ENCODE measurements around the gene WWTR1. TPM values are rescaled to one million over a fixed set of nuclear protein-coding genes. Genes with fewer than 3 reads are reported as not detected.

The WWTR1 gene
- total RNA-seq, 1 donor from 2014 or later: 3.4 TPM

DNA sequence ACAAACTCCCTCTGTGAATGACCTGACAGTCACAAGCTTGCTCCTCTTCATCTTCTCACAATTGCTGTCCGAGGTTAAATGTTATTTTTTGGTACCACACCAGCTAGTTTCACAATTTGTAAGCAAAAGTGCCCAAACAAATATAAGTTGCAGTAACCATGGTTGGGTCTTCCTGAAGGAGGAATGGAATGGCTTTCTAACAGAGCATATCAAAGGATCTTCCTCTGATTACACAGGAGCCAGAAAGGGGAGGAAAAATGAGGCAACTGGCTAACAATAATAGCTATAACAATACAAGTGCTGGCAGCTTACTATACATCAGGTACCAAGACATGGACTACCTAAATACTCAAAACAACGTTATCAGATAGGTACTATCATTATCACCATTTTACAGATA lies 90.4 kb downstream of the WWTR1 start:
- no peak for FAIRE-seq
- H3K27me3 ChIP-seq (ENCODE audit: control insufficient read depth, insufficient read depth, low read length): no peaks in the 10 kb centered on the region
- no peak overlapping the region for H3K4me3 ChIP-seq (ENCODE audit: low read depth, low read length)
- no peak for DNase-seq (ENCODE audit: low read depth)
- H3K36me3 ChIP-seq (ENCODE audit: control insufficient read depth, insufficient read depth, low read length): no peaks in the 10 kb centered on the region
- TF ChIP-seq, protein P1, sequence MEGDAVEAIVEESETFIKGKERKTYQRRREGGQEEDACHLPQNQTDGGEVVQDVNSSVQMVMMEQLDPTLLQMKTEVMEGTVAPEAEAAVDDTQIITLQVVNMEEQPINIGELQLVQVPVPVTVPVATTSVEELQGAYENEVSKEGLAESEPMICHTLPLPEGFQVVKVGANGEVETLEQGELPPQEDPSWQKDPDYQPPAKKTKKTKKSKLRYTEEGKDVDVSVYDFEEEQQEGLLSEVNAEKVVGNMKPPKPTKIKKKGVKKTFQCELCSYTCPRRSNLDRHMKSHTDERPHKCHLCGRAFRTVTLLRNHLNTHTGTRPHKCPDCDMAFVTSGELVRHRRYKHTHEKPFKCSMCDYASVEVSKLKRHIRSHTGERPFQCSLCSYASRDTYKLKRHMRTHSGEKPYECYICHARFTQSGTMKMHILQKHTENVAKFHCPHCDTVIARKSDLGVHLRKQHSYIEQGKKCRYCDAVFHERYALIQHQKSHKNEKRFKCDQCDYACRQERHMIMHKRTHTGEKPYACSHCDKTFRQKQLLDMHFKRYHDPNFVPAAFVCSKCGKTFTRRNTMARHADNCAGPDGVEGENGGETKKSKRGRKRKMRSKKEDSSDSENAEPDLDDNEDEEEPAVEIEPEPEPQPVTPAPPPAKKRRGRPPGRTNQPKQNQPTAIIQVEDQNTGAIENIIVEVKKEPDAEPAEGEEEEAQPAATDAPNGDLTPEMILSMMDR (IDR thresholded peaks at IDR 0.05; ENCODE audit: insufficient read depth, low read length, severe bottlenecking): no peak

DNA sequence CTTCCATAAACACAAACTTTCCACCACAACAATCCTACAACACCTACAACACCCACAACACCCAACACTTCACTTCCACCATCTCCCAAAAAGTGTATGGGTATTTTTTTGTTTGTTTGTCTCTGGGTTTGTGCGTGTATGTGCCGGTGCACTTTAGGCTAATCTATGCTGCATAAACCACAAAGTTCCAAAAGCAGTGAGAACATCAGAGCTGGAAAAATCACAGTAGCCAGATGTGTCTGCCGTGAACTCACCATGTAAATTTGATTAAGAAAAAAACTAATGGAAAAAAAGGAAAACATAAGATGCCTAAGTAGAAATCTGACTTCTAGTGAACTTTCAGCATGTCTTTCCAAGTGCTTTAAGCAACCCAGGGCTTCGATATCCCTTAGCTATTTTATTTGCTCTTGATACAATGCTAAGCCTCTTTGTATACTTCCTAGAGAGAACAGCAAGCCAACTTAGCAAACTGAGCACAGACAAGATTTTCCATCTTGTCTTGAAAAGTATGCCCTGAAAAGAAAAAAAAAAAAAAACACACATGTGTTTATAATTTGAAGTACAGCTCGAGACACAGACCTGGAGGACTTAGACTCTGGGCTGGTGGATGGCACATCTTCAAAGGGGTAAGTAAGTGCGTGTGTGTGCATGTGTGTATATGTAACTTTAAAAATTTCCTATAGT lies 91.4 kb downstream of the WWTR1 start:
- Histone ChIP-seq H3K27me3 (ENCODE audit: control insufficient read depth, insufficient read depth, low read length) (no peaks in the 10 kb centered on the region), H3K4me3 (ENCODE audit: low read depth, low read length) (no peak overlapping the region), H3K36me3 (ENCODE audit: control insufficient read depth, insufficient read depth, low read length) (no peaks in the 10 kb centered on the region)
- no peak for DNase-seq (ENCODE audit: low read depth)
- TF ChIP-seq, protein P1 (IDR thresholded peaks at IDR 0.05; ENCODE audit: insufficient read depth, low read length, severe bottlenecking): no peak
- no peak for FAIRE-seq

DNA sequence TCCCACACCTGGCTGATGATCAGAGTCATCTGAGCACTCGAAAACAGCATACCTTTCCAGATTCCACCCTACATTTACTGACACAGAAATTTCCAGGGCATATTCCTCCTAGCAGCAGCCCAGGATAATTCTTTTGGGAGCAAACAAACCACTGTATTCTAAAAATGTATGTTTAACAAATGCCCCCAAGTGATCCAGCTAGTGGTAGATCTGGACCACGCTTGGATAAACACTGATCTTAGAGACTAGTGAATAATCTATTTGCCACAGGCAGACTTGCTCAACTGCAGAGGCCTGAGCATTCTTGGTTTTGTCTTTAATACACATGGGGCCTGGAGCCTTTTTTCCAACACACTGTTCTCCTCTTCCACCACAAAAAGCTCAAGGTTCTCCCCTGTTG lies 93.7 kb downstream of the WWTR1 start:
- Histone ChIP-seq H3K27me3 (ENCODE audit: control insufficient read depth, insufficient read depth, low read length) (no peaks in the 10 kb centered on the region), H3K36me3 (ENCODE audit: control insufficient read depth, insufficient read depth, low read length) (no peaks in the 10 kb centered on the region), H3K4me3 (ENCODE audit: low read depth, low read length) (no peak overlapping the region)
- FAIRE-seq: no peak
- TF ChIP-seq, protein P1 (IDR thresholded peaks at IDR 0.05; ENCODE audit: insufficient read depth, low read length, severe bottlenecking): no peak
- no peak for DNase-seq (ENCODE audit: low read depth)

DNA sequence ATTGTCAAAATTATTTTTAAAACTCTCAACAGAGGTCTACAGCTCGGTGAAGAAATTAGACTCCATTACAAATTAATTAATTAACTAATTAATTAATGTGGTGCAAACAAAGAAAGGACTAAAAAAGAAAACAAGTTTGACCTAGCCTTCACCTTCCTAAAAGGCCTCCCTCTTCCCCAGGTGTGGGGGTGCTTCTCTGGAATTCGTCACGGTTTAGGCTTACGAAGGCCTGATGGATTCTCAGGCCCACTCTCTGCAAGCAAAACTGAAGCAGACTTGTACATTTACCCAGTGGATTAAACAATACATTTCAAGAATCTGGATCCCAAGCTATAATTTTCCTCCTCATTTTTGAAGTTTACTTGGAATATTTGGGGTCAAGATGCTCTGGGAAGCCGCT lies 94.7 kb downstream of the WWTR1 start:
- Histone ChIP-seq H3K36me3 (ENCODE audit: control insufficient read depth, insufficient read depth, low read length) (no peaks in the 10 kb centered on the region), H3K4me3 (ENCODE audit: low read depth, low read length) (no peak overlapping the region), H3K27me3 (ENCODE audit: control insufficient read depth, insufficient read depth, low read length) (no peaks in the 10 kb centered on the region)
- DNase-seq (ENCODE audit: low read depth): no peak
- FAIRE-seq: no peak
- TF ChIP-seq, protein P1 (IDR thresholded peaks at IDR 0.05; ENCODE audit: insufficient read depth, low read length, severe bottlenecking): no peak

DNA sequence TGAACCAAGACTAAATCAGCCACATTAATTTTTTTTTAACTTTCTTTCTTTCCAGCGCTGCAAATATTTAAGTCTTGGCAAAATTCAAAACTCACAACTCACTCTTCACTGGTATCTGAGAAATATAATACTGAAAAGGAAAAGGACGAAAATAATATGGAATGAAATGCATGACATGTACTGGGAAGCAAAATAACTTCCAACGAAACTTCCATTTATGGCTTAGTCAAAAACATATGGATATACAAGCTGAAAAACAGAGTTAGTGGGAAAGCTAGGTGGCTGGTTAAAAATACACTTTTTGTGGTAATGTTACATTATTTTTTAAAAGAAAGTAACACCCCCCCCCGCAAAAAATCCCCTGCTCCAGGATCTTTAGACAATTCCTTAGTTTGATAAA lies 97.2 kb downstream of the WWTR1 start:
- Histone ChIP-seq H3K4me3 (ENCODE audit: low read depth, low read length) (no peak overlapping the region), H3K27me3 (ENCODE audit: control insufficient read depth, insufficient read depth, low read length) (no peaks in the 10 kb centered on the region), H3K36me3 (ENCODE audit: control insufficient read depth, insufficient read depth, low read length) (no peaks in the 10 kb centered on the region)
- DNase-seq (ENCODE audit: low read depth) (no peak), FAIRE-seq (no peak)
- TF ChIP-seq, protein P1 (IDR thresholded peaks at IDR 0.05; ENCODE audit: insufficient read depth, low read length, severe bottlenecking): no peak

DNA sequence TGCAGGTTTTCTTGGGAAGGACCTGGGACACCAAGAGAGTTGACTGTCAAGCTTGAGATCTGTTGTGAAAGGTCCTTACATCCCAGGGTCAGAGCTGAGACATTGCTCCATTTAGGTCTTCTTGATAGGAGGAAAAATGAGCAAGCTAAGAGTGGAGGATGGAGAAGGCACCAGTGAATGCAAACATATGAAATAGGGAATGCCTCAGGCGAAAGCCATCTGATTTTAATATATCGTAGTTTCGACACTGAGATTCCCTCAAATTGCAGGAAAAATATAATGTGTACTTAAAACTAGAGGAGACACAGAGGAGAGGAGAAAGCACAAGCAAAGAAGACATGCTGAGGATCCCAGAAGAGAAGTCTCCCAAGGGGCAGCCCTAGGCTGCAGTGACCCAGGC lies 97.8 kb downstream of the WWTR1 start:
- FAIRE-seq (no peak), DNase-seq (ENCODE audit: low read depth) (no peak)
- H3K36me3 ChIP-seq (ENCODE audit: control insufficient read depth, insufficient read depth, low read length): no peaks in the 10 kb centered on the region
- no peak overlapping the region for H3K4me3 ChIP-seq (ENCODE audit: low read depth, low read length)
- TF ChIP-seq, protein P1 (IDR thresholded peaks at IDR 0.05; ENCODE audit: insufficient read depth, low read length, severe bottlenecking): no peak
- no peaks in the 10 kb centered on the region for H3K27me3 ChIP-seq (ENCODE audit: control insufficient read depth, insufficient read depth, low read length)

Measured in bronchial epithelial cell (primary cell).